ENCODE measurements around the gene ERBB2. TPM values are rescaled to one million over a fixed set of nuclear protein-coding genes. Genes with fewer than 3 reads are reported as not detected.

ERBB2 gene
- total RNA-seq, 1 experiment from 2014 or later: 207 TPM

DNA sequence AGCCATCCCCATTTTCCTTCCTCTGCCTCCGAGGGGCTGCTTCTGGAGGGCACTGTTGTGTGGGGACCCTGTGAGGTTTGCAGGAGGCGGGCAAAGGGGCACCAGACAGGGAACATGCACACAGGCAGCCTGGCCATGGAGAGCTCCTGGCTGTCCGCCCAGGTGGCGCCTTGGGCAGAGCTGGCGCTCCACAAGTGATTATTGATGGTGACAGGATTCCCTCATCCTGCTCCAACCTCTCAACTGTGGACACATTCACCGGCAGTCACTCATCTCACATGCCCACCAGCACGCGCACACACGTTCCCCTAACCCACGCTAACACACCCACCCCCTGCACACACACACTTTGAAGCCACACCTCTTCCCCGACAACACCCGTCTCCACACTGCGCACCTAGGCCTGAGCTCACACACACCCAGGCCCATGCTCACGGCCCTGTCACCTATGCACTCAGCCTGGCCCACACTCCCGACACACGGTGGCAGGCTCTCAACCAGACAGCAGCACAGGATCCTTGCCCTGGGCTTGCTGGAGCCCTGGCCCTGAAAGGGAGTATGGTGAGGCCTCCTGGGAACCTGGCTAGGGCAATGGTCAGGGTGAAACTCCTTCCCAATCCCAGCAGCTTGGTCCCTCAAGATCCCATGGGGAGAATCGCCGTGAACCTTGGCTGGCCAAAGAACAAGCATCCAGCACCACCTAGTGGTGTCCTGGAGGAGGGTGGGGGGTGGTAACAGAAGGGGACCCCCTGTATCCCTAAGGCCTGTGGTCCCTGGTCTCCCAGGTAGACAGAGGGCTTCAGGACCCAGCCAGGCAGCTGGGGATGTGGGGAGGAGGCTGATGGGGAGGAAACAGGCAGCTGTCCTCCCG lies 28.0 kb upstream of the ERBB2 start:
- Histone ChIP-seq H3K36me3 (replicated peaks; ENCODE audit: control insufficient read depth, insufficient read depth, low read length) (no peaks in the 10 kb centered on the region), H3K4me3 (ENCODE audit: insufficient read depth, low read depth, low read length) (no peak overlapping the region), H3K27me3 (ENCODE audit: control insufficient read depth, insufficient read depth, low read length) (peaks cover 22% of the 10 kb centered on the region)
- peak; percentile 97 for DNase-seq

DNA sequence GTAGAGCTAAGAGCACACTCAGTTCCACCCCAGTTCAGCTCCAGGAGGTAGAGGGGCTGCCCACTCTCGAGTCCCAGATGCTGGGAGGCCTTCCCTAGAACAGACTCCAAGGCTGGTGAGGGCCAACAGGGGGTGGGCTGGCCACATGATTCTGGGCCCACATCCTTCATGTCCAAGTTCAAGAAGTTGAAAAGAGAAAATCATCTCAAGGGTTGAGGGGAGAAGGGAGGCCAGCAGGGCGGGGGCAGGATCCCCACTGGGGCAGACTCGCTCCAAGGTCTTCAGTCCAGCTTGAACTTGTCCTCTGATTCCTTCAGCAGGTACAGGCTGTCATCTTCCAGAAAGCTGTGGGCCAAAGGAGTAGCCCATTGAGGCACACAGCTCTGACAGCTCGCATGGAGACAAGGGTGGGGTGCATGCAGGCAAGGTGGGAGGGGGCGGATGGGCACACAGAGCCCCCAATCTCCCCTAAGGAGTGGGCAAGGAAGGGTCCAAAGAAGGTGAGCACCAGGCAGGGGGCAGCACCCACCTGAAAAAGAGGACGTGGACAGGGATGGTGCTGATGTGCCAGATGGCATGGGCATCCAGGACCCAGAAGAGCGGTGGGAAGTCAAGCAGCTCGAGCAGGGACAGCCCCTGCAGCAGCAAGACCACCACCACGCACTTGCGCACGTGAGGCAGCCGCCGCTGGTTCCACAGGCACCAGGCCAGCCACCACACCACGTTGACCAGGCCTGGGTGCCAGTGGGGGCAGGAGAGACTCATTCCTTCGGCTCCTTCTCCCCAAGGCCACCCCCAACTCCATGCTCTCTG lies 27.1 kb upstream of the ERBB2 start:
- Histone ChIP-seq H3K36me3 (replicated peaks; ENCODE audit: control insufficient read depth, insufficient read depth, low read length) (no peaks in the 10 kb centered on the region; the same call in 1 of the 2 replicates), H3K27me3 (ENCODE audit: control insufficient read depth, insufficient read depth, low read length) (peaks cover 14% of the 10 kb centered on the region), H3K4me3 (ENCODE audit: insufficient read depth, low read depth, low read length) (no peak overlapping the region)
- no peak for DNase-seq

DNA sequence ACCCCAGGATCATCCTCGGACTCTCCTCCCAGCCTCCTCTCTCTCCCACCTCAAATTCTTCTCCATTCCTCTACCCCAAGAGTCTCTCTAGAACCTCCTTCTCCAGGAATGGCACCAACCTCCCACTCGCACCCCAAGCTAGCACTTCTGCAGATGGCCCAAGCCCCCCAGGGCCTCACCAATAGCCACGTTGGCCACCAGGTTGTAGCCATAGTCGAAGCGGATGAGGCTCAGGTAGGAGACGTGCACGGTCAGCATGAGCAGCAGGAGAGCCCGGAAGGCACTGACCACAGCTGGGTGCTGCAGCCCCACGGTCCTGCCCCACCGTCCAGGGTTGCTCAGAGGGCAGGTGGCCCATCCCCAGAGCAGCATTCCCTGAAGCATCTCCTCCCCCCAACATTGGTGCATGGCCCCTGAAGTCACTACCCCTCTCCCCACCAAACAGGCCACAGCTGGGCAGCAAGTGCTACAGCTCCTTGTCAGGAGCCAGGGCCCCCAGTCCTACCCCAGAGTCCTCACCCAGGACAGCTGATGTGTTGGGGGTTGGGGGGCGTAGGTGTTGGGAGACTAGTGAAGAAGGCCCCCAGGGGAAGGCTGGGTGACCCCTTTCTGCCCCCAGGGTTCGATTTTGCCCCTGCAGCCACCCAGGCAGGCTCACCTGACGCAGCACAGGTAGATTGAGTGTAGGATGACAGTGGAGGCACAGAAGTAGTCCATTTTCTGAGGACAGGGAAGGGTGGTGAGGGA lies 26.4 kb upstream of the ERBB2 start:
- no peak for DNase-seq
- Histone ChIP-seq H3K27me3 (ENCODE audit: control insufficient read depth, insufficient read depth, low read length) (peaks cover 6% of the 10 kb centered on the region), H3K4me3 (ENCODE audit: insufficient read depth, low read depth, low read length) (no peak overlapping the region), H3K36me3 (replicated peaks; ENCODE audit: control insufficient read depth, insufficient read depth, low read length) (no peaks in the 10 kb centered on the region; the same call in 1 of the 2 replicates)

DNA sequence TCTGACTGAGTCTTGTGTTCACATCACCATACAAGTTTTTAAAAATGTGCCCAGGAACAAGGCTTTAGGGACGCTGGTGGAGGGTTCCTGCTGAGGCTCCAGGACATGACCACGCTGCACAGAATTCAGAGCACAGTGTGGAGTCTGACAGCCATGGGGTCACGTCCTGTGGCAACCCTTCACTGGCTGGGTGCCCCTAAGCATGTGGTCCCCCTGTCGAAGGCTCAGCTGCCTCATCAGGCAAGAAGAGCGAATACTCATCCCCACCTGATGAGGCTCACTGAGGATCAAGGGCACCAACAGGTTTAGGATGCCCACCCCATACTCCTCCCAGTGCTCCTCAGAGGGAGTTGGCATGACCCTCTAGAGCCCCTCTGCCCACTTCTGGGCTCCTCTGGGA lies 25.7 kb upstream of the ERBB2 start:
- H3K36me3 ChIP-seq (replicated peaks; ENCODE audit: control insufficient read depth, insufficient read depth, low read length): no peaks in the 10 kb centered on the region; the same call in 1 of the 2 replicates
- no peak for DNase-seq
- peaks cover 2% of the 10 kb centered on the region; the same call in 1 of the 2 replicates for H3K27me3 ChIP-seq (ENCODE audit: control insufficient read depth, insufficient read depth, low read length)
- no peak overlapping the region for H3K4me3 ChIP-seq (ENCODE audit: insufficient read depth, low read depth, low read length)

DNA sequence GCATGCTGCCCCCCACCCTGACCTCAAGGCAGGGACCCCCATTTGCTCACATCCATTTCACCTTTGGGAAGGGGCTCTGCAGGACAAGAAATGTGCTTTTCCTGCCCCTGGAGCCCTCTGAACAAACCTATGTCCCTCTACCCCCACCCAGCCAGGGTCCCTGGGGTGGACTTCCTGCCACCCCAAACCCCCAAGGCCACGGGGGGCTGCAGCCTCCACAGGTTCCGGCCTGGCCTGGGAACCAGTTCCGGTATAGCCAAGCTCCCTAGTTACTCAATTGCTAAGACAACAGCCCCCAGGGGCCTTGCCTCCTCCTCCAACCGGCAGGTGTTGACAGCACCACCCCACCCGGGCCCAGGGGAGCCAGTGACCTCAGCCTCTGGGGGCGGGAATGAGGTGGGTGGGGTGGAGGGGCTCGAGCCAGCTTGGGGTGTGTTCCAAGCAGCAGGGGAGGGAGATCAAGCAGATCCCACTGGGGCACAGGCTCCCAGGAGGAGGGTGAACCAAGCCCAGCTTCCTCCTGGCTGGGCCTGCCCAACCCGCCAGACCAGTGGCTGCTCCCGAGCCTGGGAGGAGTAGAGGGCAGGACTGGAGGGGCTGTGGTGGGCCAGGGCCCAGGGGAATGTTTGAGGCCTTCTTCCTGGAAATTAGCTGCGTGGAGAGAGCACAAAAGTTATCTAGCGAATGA lies 25.0 kb upstream of the ERBB2 start:
- Histone ChIP-seq H3K4me3 (ENCODE audit: insufficient read depth, low read depth, low read length) (no peak overlapping the region), H3K27me3 (ENCODE audit: control insufficient read depth, insufficient read depth, low read length) (no peaks in the 10 kb centered on the region; the same call in 1 of the 2 replicates), H3K36me3 (replicated peaks; ENCODE audit: control insufficient read depth, insufficient read depth, low read length) (no peaks in the 10 kb centered on the region; the same call in 1 of the 2 replicates)
- no peak for DNase-seq

DNA sequence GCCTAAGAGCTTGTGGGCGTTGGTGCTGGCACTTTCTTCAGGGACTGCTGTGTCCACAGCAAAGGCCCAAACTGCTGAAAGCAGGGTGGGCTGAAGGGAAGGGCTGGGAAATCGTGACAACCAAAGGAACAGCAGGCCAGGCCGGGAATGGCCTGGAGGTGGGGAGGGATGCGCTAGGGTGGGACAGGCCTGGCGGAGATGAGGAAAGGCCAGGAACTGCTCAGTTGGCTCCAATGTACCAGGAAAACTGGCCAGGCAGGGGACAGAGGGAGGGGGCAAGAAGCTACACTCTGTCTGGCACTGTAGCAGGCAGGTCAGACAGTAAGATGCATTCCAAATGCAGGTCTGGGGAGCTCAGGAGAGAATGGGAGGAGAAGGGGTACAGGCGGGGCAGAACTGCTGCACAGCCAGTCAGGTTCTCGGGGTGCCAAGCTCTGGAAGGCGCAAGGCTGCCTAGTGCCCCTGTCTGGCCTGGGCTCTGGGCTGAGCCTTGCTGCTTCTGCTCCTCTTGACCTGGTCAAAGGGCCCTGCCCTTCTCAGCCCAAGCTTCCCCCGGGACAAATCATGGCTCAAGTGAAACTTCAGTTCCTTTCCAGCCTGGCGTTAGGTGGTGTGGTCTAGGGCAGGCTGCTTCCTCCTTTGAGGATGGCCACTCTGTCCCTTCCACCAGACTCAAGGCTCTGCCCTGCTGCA lies 24.3 kb upstream of the ERBB2 start:
- no peak for DNase-seq

DNA sequence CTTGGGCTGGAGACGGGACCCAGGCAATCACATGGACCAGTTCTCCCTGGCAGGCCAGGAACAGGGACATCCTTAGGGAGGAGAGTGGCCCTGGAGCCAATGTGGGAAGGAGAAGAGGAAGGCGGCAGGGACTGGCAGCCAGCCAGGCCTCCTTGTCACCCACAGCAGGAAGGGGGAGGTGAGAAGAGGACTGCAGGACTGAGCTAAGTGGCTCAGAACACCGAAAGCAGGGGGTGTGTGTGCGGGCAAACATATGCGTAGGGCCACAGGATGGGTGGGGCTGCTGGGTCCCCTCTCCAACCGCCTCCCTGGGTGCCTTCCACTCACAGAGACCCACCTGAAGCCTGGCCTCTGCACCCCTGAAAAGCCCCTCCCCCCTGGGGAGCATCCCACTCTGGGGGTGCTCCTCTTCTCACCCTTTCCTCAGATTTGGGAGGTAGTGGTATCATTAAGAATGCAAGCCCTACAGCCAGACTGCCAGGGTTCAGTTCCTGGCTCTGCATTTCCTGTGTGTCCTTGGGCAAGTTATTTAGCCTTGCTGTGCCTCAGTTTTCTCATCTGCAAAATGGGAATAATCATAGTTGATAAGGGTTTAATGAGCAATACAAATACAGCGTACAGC lies 23.6 kb upstream of the ERBB2 start:
- Histone ChIP-seq H3K4me3 (ENCODE audit: insufficient read depth, low read depth, low read length) (no peak overlapping the region), H3K27me3 (ENCODE audit: control insufficient read depth, insufficient read depth, low read length) (no peaks in the 10 kb centered on the region; the same call in 1 of the 2 replicates), H3K36me3 (replicated peaks; ENCODE audit: control insufficient read depth, insufficient read depth, low read length) (no peaks in the 10 kb centered on the region; the same call in 1 of the 2 replicates)
- DNase-seq: no peak

More for the DNA sequence above, 24.3 kb upstream of the ERBB2 start:
- no peaks in the 10 kb centered on the region; the same call in 1 of the 2 replicates for H3K36me3 ChIP-seq (replicated peaks; ENCODE audit: control insufficient read depth, insufficient read depth, low read length)
- no peak overlapping the region for H3K4me3 ChIP-seq (ENCODE audit: insufficient read depth, low read depth, low read length)
- H3K27me3 ChIP-seq (ENCODE audit: control insufficient read depth, insufficient read depth, low read length): no peaks in the 10 kb centered on the region; the same call in 1 of the 2 replicates

DNA sequence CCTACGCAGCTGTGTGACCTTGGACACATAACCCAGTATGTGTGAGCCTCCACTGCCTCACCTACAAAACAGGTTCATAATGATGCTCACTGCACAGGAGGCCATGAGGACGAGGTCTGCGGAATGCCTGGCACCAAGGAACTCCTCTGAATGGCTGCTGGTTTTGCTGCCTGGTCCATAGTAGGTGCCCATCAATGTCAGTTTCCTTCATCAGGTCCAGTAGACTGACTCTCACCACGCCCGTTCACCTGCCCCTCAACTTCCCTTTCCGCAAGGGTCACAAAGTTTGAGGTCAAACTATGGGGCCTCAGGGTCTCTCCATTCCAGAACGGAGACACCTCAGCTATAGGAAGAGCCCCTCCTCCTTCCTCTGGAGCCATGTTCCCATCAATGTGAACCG lies 22.8 kb upstream of the ERBB2 start:
- Histone ChIP-seq H3K36me3 (replicated peaks; ENCODE audit: control insufficient read depth, insufficient read depth, low read length) (no peaks in the 10 kb centered on the region; the same call in 1 of the 2 replicates), H3K27me3 (ENCODE audit: control insufficient read depth, insufficient read depth, low read length) (no peaks in the 10 kb centered on the region), H3K4me3 (ENCODE audit: insufficient read depth, low read depth, low read length) (no peak overlapping the region)
- DNase-seq: no peak

DNA sequence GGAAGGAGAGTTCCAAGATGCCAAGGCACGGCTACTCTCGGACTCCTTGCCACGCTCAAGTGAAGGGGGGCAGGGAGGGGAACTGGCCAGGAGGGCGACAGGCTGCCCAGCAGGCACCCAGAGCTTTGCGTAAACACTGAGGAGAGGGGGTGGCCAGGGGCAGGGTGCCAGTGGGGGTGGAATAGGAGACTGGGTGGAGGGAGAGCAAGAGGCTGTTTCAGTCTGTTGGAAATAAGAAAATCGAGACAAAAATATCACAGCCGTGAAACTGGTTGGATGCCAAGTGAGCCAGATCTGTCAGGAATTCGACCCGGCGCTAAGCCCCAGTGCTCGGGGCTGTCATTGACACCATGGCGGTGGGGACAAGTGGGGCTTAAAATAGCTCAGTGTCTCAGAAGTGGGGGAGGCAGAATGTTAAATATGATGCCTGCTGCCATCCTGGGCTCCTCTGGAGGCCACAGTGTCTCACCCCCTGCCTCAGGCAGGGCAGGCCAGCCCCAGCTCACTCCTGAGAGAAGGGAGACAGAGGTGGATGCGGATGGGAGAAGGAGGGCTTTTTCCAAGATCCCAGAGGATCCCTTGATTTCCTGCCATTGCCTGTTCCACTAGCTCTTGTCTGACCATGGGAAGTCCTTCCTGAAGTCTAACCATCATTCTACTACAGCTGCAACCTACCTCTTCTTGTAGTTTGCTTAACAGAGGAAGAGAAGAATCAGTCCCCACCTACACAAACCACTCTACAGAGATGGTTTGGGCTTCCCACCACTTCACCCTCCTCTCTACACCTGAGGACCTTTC lies 22.1 kb upstream of the ERBB2 start:
- no peaks in the 10 kb centered on the region; the same call in 1 of the 2 replicates for H3K36me3 ChIP-seq (replicated peaks; ENCODE audit: control insufficient read depth, insufficient read depth, low read length)
- H3K27me3 ChIP-seq (ENCODE audit: control insufficient read depth, insufficient read depth, low read length): no peaks in the 10 kb centered on the region
- no peak for DNase-seq
- no peak overlapping the region for H3K4me3 ChIP-seq (ENCODE audit: insufficient read depth, low read depth, low read length)

DNA sequence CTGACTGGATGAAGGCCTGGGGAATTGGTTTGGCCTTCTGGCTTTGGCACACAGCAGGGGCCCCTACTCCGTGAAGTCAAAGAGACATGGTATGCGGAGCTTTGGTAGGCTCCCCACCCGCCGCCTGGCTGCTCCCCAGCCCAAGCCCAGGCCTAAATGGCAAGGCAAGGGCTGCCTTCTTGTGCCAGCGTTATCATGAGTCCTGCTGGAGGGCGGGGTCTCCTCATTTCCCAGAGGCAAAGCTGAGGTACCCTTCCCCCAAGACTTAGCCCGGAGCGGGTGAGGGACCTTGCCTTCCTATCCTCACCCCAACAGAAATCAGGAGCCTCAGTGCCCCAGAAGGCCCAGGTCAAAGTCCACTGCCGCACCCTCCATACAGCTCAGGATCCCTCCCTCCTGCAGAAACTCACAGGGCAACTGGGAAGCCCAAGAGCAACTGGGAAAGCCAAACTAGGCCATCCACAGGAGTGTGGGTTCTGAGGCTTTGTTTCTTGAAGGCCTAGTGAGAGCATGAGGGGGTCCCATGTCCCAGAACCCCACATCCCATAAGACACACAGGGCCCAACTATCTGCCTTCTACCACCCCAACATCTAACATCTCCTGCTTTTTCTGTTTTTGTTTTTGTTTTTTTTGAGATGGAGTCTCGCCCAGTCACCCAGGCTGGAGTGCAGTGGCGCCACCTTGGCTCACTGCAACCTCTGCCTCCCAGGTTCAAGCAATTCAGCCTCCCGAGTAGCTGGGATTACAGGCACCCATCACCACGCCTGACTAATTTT lies 21.3 kb upstream of the ERBB2 start:
- Histone ChIP-seq H3K36me3 (replicated peaks; ENCODE audit: control insufficient read depth, insufficient read depth, low read length) (no peaks in the 10 kb centered on the region; the same call in 1 of the 2 replicates), H3K4me3 (ENCODE audit: insufficient read depth, low read depth, low read length) (no peak overlapping the region), H3K27me3 (ENCODE audit: control insufficient read depth, insufficient read depth, low read length) (no peaks in the 10 kb centered on the region)
- DNase-seq: no peak

DNA sequence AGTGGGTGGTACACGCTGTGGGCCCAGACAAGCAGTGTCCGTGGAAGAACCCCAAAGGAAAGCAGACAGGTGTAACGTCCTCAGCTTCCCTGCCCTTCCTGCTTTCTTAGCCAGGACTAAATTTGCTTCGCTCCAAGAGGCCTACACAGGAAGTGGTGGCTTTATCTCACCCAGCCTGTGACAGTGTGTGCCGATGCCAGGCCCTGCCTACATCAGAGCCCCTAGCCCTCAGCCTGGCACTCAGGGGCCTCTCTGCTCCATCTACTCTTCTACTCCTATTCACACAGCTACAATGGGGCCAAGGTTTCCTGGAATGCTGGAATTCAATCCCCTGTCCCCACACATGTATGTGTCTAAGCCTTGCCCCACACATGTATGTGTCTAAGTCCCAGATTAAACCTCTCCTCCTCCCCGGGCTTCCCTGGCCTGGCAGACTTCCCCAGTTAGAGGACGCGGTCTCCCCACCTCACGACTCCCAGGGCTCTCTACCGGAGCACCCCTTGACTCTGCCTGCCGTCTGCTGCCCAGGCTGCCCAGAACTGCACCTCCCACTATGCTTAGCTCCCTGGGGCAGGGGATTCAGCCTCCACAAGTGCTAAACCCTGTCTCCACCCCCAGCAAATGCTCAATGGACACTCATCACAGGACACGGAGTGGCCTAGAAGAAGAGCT lies 20.2 kb upstream of the ERBB2 start:
- Histone ChIP-seq H3K4me3 (ENCODE audit: insufficient read depth, low read depth, low read length) (no peak overlapping the region), H3K27me3 (ENCODE audit: control insufficient read depth, insufficient read depth, low read length) (no peaks in the 10 kb centered on the region), H3K36me3 (replicated peaks; ENCODE audit: control insufficient read depth, insufficient read depth, low read length) (no peaks in the 10 kb centered on the region; the same call in 1 of the 2 replicates)
- DNase-seq: no peak

Measured in H7 (cell line).